ENCODE data around the gene SMKR1. TPM values are rescaled to one million over a fixed set of nuclear protein-coding genes. Genes with fewer than 3 reads are reported as not detected.

The SMKR1 gene
- total RNA-seq, 4 donors from 2014 or later: not detected

GRCh38 chr7:129525225-129525862 lies 23.0 kb downstream of the SMKR1 start:
- in situ Hi-C loops (cut with MboI; ENCODE audit: low sequenced_read_pairs in 4 of 4) (no loop called here), intact Hi-C loops (cut with DNase I; ENCODE audit: low total_unique reads) (no loop called here)
- DNase-seq: no peak
- no peaks in the 10 kb centered on the region for H3K4me1 ChIP-seq
- no peaks in the 10 kb centered on the region for H3K9me3 ChIP-seq
- H3K27ac ChIP-seq: no peak overlapping the region
- no peak overlapping the region for H3K4me3 ChIP-seq
- peaks cover 0 to 3% (median 0%) of the 10 kb centered on the region in 3 donors for H3K27me3 ChIP-seq
- ATAC-seq: no peak
- TF ChIP-seq POLR2A (IDR thresholded peaks at IDR 0.05) (no peak), CTCF (IDR thresholded peaks at IDR 0.05 in 4 of 5, conservative IDR thresholded peaks at IDR 0.05 in 1 of 5) (no peak)
- H3K36me3 ChIP-seq: no peaks in the 10 kb centered on the region

GRCh38 chr7:129529643-129530042 lies 27.3 kb downstream of the SMKR1 start:
- H3K9me3 ChIP-seq: no peaks in the 10 kb centered on the region
- intact Hi-C loops (cut with DNase I; ENCODE audit: low total_unique reads) (no loop called here), in situ Hi-C loops (cut with MboI; ENCODE audit: low sequenced_read_pairs in 4 of 4) (no loop called here)
- no peak overlapping the region for H3K27ac ChIP-seq
- TF ChIP-seq POLR2A (IDR thresholded peaks at IDR 0.05) (no peak), CTCF (IDR thresholded peaks at IDR 0.05 in 4 of 5, conservative IDR thresholded peaks at IDR 0.05 in 1 of 5) (no peak)
- H3K4me1 ChIP-seq: no peaks in the 10 kb centered on the region
- H3K27me3 ChIP-seq: no peaks in the 10 kb centered on the region
- no peak overlapping the region for H3K4me3 ChIP-seq
- no peak for ATAC-seq
- no peak for DNase-seq
- no peaks in the 10 kb centered on the region for H3K36me3 ChIP-seq

GRCh38 chr7:129530795-129531391 lies 28.6 kb downstream of the SMKR1 start:
- DNase-seq (no peak), ATAC-seq (no peak)
- Histone ChIP-seq H3K27ac (no peak overlapping the region), H3K36me3 (no peaks in the 10 kb centered on the region), H3K9me3 (no peaks in the 10 kb centered on the region), H3K27me3 (no peaks in the 10 kb centered on the region), H3K4me3 (no peak overlapping the region), H3K4me1 (no peaks in the 10 kb centered on the region)
- intact Hi-C loops (cut with DNase I; ENCODE audit: low total_unique reads) (no loop called here), in situ Hi-C loops (cut with MboI; ENCODE audit: low sequenced_read_pairs in 4 of 4) (no loop called here)
- TF ChIP-seq POLR2A (IDR thresholded peaks at IDR 0.05): no peak
- TF ChIP-seq CTCF (IDR thresholded peaks at IDR 0.05 in 4 of 5, conservative IDR thresholded peaks at IDR 0.05 in 1 of 5): no peak

- DNase-seq (no peak), ATAC-seq (no peak)
- no peaks in the 10 kb centered on the region for H3K9me3 ChIP-seq
- no peaks in the 10 kb centered on the region for H3K4me1 ChIP-seq
- H3K27me3 ChIP-seq: no peaks in the 10 kb centered on the region
- no peak overlapping the region for H3K27ac ChIP-seq
- intact Hi-C loops (cut with DNase I; ENCODE audit: low total_unique reads) (no loop called here), in situ Hi-C loops (cut with MboI; ENCODE audit: low sequenced_read_pairs in 4 of 4) (no loop called here)
- H3K4me3 ChIP-seq: no peak overlapping the region
- TF ChIP-seq CTCF (IDR thresholded peaks at IDR 0.05 in 4 of 5, conservative IDR thresholded peaks at IDR 0.05 in 1 of 5): no peak
- no peak for TF ChIP-seq POLR2A (IDR thresholded peaks at IDR 0.05)
- no peaks in the 10 kb centered on the region for H3K36me3 ChIP-seq
Observed at GRCh38 chr7:129531721-129532120, 29.4 kb downstream of the SMKR1 start.
